Uterus (tissue), 2 donors: ENCODE measurements around the gene GOLIM4.

Source experiments
- POLR2A ChIP-seq, 2 donors: fragments of 450-650 bp; IDR thresholded peaks; one replicate each; pipeline ENCODE4 v1.6.1; 2016; ENCODE audit warnings: antibody characterized with exemption in 2 of 2, mild to moderate bottlenecking in 1 of 2, moderate library complexity in 1 of 2
- TF ChIP-seq, protein P1 (sequence below), 4 experiments: fragments of 200-600 bp in 2 of 4; fragments of 450-650 bp in 2 of 4; sonication (generic) in 2 of 4; IDR thresholded peaks; one replicate each; pipeline ENCODE4 v1.5.1; 2016 to 2019; ENCODE audit warnings: antibody characterized with exemption in 4 of 4, mild to moderate bottlenecking in 2 of 4, moderate library complexity in 1 of 4

DNA sequence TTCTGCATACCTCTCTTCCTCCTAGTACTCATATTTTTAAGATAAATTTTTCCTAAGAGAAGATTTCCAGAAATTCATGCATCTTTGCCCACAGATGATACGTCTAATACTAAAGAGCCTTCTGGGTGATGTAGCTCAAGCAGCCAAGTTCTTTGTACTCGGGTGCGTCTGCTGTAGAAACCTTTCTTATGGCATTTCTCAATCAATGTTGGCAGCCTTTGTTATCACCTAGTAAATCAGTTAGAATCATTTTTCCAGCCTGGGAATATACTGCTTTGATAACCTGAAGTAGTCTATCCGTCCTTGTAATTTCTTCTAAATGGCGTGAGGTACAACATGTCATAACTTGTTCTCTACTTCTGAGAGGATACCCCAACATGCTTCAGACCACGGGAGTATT is 104.5 kb downstream of the GOLIM4 start:
- TF ChIP-seq, protein P1, sequence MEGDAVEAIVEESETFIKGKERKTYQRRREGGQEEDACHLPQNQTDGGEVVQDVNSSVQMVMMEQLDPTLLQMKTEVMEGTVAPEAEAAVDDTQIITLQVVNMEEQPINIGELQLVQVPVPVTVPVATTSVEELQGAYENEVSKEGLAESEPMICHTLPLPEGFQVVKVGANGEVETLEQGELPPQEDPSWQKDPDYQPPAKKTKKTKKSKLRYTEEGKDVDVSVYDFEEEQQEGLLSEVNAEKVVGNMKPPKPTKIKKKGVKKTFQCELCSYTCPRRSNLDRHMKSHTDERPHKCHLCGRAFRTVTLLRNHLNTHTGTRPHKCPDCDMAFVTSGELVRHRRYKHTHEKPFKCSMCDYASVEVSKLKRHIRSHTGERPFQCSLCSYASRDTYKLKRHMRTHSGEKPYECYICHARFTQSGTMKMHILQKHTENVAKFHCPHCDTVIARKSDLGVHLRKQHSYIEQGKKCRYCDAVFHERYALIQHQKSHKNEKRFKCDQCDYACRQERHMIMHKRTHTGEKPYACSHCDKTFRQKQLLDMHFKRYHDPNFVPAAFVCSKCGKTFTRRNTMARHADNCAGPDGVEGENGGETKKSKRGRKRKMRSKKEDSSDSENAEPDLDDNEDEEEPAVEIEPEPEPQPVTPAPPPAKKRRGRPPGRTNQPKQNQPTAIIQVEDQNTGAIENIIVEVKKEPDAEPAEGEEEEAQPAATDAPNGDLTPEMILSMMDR (IDR thresholded peaks at IDR 0.05), result no peak
- no peak for TF ChIP-seq POLR2A (IDR thresholded peaks at IDR 0.05)
